GM18868 (cell line): Measurements from ENCODE around the gene VAV2.
A peak's percentile ranks its signal among the peaks of the same experiment; 100 is the strongest.

Experiments used
- ATAC-seq: cut with Tn5 transposase; IDR thresholded peaks from one replicate; pipeline ENCODE4 v1.9.1; 2021; ENCODE audit warnings: mild to moderate bottlenecking, moderate library complexity; ENCODE audit not compliant: unreplicated experiment

Gene VAV2

GRCh38 chr9:133943781-133944745 lies 48.1 kb downstream of the VAV2 start:
- no peak for ATAC-seq

DNA sequence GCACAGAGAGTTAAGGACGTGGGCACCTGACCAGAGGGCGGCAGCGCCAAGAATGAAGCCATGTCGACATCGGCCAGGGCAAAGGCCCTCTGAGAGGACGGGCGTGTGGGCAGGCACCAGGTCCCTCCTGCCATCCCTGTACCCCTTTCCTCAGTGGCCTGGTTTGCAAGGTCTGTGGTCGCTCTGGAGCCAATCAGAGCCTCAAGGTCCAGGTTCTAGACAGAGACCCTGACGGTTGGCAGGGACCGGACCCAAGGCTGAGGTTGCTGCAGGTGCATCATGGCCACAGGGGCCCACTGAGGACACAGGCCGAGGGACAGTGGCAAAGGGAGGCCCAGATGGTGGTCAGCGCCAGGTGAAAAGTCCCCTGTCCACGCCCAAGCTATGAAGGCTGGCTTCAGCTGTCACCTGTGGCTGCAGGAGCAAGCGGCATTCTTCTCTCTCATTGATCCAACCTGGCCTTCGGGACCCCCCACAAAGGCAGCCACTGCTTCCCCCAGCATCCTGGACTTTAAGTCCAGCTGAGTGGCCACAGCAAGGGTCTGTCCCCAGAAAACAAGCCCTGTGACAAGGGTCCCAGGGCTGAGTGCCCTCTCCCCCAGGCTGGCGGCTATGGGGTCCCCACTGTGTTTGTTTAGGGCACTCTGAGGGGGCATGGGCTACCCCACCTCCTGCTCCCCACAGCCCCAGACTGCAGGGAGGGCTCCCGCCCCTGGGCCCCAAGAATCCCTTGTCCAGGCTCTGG lies 48.9 kb downstream of the VAV2 start:
- no peak for ATAC-seq

GRCh38 chr9:133942206-133942975 lies 49.7 kb downstream of the VAV2 start:
- no peak for ATAC-seq

DNA sequence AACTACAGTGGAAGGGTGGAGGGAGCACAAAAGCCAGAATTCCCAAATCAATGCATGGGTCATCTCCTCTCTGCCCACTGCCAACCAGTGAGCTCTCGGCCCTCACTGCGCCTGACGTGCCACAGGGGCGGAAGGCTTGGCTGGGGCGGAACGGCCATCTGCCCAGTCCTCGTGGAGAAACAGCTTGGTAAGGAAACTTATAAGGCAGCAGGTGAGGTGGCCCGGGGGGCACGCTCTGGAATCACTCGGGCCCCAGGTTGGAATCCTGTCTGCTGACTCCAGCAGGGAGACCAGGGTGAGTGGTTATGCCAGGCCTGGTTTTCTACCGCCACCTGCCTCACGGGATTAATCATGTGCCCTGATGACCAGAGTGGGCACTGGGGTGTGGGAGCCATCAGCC lies 52.3 kb downstream of the VAV2 start:
- ATAC-seq = no peak

DNA sequence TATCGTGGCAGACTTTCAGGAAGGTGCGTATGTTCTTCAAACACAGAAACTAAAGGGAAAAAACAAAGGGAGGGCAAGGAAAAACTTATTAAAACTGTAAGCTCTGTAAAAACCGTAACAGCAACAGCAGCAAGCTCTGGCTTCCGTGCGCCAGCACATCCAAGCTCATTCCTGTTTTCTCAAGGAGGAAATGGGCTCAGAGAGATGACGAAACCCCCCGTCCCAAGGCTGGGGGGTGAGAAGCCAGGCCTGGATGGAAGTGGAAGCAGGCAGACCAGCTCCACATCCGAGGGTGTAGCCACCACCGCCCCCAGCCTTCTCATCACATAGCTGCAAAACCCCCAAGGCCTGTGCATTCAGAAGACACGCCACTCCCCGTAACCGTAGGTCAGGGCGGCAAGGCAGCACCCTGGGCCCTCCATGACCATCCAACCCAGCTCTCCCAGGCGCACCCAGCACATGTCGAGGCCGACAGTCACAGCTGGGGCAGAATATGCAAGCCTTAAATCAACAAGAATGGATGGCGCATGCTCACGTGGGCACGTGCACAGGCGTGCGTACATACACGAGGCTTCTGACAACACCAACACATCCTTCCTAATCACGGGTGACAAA lies 52.8 kb downstream of the VAV2 start:
- no peak for ATAC-seq

- no peak for ATAC-seq
These were observed 53.4 kb downstream of the VAV2 start for GRCh38 chr9:133938753-133939152.

GRCh38 chr9:133938086-133938485 lies 54.0 kb downstream of the VAV2 start:
- ATAC-seq = no peak

GRCh38 chr9:133937120-133937519 lies 55.0 kb downstream of the VAV2 start:
- ATAC-seq = no peak

DNA sequence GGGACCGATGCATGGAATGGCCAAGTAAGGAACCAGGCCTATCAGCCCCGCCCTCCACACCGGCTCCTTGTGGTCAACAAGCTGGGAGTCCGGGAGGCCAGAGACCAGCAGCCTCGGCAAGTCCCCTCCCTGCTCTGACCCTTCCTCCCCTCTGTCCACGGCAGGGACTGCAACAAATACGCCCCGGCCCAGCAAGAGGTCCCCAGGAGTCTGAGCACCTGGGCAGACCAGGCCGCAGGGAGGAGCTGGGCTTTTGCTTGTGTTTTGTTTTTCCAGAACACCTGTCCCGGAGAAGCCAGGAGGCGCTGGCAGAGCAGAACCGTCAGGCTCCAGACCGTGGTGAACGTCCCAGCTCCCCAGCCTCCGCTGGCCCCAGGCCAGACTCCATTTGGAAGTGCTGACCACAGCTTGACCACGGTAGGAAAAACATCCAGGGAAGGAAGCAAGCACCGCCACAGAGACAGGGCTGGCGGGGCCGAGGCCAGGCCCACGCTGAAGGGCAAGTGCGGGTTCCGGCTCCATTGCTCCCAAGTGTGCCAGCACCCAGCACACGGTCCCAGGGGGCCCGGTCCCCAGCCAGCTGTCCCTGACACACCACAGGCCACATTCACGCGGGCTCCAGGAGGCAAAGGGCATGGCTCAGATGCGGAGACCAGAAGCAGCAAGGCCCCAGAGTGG lies 56.7 kb downstream of the VAV2 start:
- ATAC-seq = no peak

GRCh38 chr9:133934482-133935232 lies 57.5 kb downstream of the VAV2 start:
- no peak for ATAC-seq

DNA sequence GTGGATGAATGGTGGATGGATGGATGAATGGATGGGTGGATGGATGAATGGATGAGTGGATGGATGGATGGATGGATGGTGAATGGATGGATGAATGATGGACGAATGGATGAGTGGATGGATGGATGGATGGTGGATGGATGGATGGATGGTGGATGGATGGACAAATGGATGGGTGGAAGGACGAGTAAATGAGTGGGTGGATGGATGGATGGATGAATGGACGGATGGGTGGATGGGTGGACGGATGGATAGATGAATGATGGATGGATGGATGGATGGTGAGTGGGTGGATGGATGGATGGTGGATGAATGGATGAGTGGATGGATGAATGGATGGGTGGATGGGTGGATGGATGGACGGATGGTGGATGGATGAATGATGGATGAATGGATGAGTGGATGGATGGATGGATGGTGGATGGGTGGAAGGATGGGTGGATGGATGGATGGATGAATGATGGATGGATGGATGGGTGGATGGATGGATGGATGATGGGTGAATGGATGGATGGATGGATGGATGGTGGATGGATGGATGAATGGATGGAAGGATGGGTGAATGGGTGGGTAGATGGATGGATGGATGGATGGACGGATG lies 58.6 kb downstream of the VAV2 start:
- ATAC-seq = no peak

DNA sequence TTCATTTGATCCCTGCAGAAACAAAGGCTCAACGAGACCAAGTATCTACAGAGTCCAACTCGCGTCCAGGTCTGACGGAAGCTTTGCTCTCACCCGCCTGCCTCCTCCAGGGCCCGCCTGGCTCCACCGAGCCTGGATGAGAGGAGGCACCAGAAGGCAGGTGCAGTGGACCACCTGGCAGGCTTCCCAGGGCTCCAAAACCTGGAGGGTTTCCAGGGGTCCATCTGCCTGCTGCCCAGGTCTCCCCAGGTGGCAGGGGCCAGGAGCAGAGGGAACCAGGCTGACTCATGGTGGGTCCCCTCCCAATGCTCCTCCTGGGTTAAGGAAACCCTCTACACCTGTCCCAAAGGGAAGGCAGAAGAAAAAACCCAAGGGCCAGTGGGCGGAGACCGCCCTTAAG lies 59.5 kb downstream of the VAV2 start:
- no peak for ATAC-seq

GRCh38 chr9:133932181-133932580 lies 59.9 kb downstream of the VAV2 start:
- no peak for ATAC-seq

- ATAC-seq = no peak
These were observed 61.2 kb downstream of the VAV2 start for GRCh38 chr9:133930682-133931485.

GRCh38 chr9:133930046-133930681 lies 62.0 kb downstream of the VAV2 start:
- no peak for ATAC-seq

- no peak for ATAC-seq
These were observed 62.5 kb downstream of the VAV2 start for GRCh38 chr9:133929599-133929998.

DNA sequence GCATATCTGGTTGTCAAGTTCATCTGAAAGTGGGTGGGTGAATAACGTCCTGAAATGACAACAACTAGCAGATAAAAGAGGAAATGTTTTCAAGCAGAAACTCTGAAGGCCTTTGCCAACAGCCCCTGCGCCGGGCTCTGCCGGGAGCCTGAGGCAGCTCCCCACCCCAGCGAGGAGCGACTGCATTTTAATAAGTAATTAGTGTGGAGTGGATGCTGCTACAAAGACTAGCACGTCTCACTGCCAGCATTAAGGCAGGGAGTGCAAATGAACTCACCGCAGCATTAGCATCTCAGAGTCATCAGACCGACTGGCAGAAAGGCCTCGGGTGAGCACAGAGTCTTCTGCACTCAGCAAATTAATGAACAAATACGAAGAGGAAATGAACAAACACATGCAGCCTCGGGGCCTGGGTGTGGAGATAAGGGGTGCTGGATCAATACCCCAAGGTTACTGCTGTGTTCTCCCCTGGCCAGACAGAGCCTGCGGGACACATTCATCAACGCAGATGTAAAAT lies 63.8 kb downstream of the VAV2 start:
- no peak for ATAC-seq

GRCh38 chr9:133927041-133927440 lies 65.1 kb downstream of the VAV2 start:
- peak; percentile 55 for ATAC-seq
